HFF-Myc (cell line): ENCODE measurements around the gene GAS2.

Experiments
- DNase-seq: peaks from one replicate; pipeline ENCODE4 v3.0.0-alpha.2; 2011; ENCODE audit warnings: low read depth; ENCODE audit errors: extremely low read depth
- H3K4me3 ChIP-seq: replicated peaks from 2 replicates; pipeline ENCODE4 v1.5.1; 2011; ENCODE audit warnings: low read depth, mild to moderate bottlenecking, control low read depth, low read length
- TF ChIP-seq, protein P1 (sequence below): IDR thresholded peaks from 2 replicates; pipeline ENCODE4 v1.5.1; 2012; ENCODE audit warnings: mild to moderate bottlenecking, low read depth, low read length, control low read depth; ENCODE audit errors: missing control alignments

The GAS2 gene

DNA sequence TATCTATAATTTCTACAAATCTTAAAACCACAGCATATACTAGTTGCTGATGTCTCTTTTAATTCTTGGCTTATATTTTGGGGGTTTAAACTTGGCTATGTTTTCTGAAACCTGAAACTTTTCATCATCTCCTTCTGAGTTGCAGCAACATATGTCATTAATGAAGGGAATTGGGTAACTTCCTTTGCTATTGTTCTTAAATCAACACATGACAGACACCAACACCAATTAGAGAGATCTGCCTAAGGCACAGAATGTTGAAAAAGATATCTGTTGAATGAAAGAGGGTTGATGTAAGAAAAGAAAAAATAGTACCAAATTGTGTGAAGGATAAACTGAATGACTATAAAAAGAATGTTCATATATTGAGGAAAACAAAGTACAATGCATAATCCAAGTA, 10.3 kb upstream of the GAS2 start:
- DNase-seq: no peak
- TF ChIP-seq, protein P1, sequence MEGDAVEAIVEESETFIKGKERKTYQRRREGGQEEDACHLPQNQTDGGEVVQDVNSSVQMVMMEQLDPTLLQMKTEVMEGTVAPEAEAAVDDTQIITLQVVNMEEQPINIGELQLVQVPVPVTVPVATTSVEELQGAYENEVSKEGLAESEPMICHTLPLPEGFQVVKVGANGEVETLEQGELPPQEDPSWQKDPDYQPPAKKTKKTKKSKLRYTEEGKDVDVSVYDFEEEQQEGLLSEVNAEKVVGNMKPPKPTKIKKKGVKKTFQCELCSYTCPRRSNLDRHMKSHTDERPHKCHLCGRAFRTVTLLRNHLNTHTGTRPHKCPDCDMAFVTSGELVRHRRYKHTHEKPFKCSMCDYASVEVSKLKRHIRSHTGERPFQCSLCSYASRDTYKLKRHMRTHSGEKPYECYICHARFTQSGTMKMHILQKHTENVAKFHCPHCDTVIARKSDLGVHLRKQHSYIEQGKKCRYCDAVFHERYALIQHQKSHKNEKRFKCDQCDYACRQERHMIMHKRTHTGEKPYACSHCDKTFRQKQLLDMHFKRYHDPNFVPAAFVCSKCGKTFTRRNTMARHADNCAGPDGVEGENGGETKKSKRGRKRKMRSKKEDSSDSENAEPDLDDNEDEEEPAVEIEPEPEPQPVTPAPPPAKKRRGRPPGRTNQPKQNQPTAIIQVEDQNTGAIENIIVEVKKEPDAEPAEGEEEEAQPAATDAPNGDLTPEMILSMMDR: no peak
- no peak overlapping the region for H3K4me3 ChIP-seq

DNA sequence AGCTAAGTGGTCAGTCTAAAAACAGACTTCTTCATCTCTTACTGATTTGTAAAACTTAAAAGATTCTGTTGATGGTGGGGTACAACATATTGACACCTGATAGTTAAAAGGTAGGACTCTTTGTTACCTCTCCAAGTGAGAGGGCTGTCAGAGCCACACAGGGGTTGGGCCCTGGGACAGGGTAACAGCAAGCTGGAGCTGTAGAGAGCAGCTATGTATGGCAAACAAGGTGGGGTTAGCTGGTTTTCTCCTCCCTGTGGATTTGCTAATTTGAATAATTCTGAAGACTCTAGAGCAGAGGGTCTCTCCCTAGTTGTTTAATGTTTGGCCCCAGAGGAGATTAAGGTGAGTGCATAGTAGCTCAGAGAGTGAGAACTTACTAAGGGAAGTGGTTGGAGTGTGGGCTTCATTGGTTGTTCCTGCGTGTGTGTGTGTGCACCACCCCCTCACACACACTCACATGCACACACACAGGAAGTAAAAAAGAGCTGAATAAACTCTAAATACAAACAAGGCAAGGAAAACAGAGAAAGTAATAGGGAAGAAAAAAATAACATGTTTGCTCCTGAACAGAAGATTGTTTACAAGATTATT, 9.2 kb upstream of the GAS2 start:
- TF ChIP-seq, protein P1: no peak
- no peak for DNase-seq
- no peak overlapping the region for H3K4me3 ChIP-seq

DNA sequence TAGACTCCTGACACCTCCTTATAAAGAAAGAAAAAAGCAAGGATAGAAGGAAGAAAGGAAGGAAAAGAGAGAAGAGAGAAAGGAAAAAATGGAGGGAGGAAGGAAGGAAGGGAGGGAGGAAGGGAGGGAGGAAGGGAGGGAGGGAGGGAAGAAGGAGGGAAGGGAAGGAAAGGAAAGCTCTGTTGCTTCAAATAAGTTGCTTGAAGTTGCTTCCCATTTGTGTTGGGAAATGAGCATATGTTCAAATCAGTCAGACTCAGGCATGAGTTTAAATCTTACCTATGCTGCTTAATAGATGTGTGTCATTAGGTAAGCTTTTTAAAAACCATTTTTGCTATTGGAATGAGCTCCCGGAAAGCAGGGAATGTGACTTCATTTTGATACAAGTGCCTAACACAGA, 6.6 kb upstream of the GAS2 start:
- no peak overlapping the region for H3K4me3 ChIP-seq
- TF ChIP-seq, protein P1: no peak
- no peak for DNase-seq

DNA sequence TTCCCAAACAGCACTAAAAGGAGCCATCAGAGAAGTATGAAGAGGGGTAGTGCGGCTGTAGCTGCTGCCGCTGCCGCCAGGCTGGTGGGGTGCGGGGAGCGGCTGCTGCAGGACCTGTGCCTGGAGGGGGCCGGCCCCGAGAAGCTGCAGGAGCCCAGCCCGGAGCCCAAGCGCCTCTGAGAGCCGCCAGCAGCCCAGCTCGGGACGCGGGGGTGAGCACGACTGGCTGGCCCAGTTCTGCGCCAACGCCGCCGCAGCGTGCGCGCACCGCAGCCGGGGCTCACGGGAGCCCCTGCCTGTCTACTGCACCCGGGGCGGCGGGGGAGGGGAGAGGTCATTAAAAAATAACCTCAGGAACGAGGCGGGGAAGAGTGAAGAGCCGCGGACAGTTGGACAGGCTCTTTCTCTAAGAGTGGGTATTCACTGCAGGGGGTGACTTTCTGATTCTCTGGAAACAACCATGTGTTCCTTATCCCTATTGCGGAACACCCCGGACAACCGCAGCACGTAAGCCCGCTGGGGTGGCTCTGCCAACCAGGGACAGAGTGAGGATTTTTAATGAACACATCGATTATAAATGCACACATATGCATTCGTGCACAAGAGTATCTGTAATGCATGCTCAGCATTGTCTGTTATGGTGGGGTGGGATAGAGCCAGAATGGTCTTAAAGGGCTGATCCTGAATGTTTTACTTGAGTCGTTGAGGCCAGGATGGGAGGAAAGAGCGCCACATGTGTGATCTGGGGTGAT, 453 bp downstream of the GAS2 start:
- TF ChIP-seq, protein P1: no peak
- no peak for DNase-seq
- H3K4me3 ChIP-seq: no peak overlapping the region

DNA sequence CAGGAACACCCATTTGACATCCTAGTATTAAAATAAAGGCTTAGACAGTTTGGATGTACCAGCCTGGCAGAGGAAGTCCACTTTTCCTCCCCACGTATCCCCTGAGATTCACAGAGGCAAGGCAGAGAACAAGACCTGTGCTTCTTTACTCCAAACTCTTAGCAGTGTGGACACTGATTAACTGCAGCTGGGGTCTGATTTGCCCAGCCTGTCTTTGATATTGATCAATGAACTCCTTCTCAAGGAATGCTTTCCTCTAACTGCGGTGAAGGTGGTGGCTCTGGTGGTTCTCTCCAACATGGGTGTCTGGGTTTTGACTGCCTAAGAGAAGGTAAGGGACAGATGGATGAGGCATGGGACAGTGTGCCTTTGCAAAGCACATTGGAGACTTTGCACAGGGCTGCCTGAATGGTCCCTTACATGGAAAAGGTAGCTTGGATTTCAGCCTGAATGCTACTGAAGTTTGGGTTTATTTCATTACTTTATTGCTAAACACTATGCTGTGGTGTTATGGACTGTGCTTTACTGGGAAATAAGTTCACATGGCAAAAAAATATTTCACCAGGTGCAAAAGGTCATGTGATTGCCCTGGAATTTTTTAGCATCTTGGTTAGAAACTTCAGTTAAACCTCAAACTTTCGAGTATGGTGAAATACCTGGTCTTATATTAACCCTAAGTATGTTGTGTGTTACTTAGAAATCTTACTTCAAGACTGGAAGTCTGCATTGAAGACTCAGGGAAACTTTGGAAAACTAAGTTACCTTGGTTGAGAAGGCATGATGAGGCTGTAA, 1.8 kb downstream of the GAS2 start:
- TF ChIP-seq, protein P1: no peak
- no peak for DNase-seq
- no peak overlapping the region for H3K4me3 ChIP-seq

DNA sequence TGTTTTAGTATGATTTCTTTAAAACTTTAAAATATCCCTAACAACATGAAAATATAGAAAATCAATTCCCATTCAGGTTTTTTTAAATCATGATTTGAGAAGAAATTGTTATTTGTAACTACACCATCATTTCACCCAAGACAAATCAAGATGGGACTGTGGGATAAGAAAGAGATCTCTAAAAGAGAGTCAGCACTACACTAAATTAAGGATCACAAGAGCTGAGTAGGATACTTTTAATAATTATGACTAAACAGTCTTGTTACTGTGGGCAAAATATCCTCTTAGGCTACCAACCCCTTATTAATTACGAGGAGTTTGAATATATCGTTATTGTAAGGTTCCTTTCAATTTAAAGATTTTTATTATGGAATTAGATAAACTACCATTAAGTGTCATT, 3.0 kb downstream of the GAS2 start:
- H3K4me3 ChIP-seq: no peak overlapping the region
- TF ChIP-seq, protein P1: no peak
- no peak for DNase-seq
